ENCODE data around the gene CTXN3.

- TF ChIP-seq CTCF (IDR thresholded peaks at IDR 0.05) (no peak), POLR2A (IDR thresholded peaks at IDR 0.05) (no peak)
These were observed 1.4 kb upstream of the CTXN3 start for GRCh38 chr5:127647361-127647958.

All from uterus (tissue), 2 donors.